ENCODE results near the gene RUNX2. TPM values are rescaled to one million over a fixed set of nuclear protein-coding genes. Genes with fewer than 3 reads are reported as not detected.

Gene RUNX2
- total RNA-seq, 1 experiment from 2014 or later, result 7.0 TPM

GRCh38 chr6:45394586-45395095 is 66.5 kb downstream of the RUNX2 start:
- in situ Hi-C loops (cut with HindIII; ENCODE audit: low pct_unique_long_range_greater_than_20kb, low sequenced_read_pairs), result no loop called here
- intact Hi-C loops (cut with micrococcal nuclease; ENCODE audit: unreplicated experiment), result no loop called here
- Histone ChIP-seq H3K36me3 (ENCODE audit: control insufficient read depth, insufficient read depth, low read length) (no peaks in the 10 kb centered on the region), H3K27ac (ENCODE audit: low read length) (no peak overlapping the region), H3K4me1 (ENCODE audit: control insufficient read depth, insufficient read depth, low read length) (no peaks in the 10 kb centered on the region), H3K4me3 (ENCODE audit: low read depth in 2 of 2, low read length in 2 of 2) (no peak overlapping the region), H3K9me3 (ENCODE audit: control insufficient read depth, insufficient read depth, low read depth, low read length) (no peaks in the 10 kb centered on the region), H3K27me3 (ENCODE audit: control insufficient read depth, insufficient read depth, low read length) (no peaks in the 10 kb centered on the region; the same call in 1 of the 2 replicates)
- ATAC-seq (no peak), DNase-seq (ENCODE audit: low read depth, low spot score) (no peak)
- POLR2A ChIA-PET, result interaction anchor here (0.6 kb wide), 1 partner anchor 30 kb away, joined by 3 read pairs; no protein-coding TSS in a partner anchor
- no TSS peak for BruUV-seq (replicated peaks)
- CTCF ChIA-PET, result no interaction called here
- TF ChIP-seq TCF7L2 (IDR thresholded peaks at IDR 0.05; ENCODE audit: low read depth, low read length), result no peak
- TF ChIP-seq, protein P1, sequence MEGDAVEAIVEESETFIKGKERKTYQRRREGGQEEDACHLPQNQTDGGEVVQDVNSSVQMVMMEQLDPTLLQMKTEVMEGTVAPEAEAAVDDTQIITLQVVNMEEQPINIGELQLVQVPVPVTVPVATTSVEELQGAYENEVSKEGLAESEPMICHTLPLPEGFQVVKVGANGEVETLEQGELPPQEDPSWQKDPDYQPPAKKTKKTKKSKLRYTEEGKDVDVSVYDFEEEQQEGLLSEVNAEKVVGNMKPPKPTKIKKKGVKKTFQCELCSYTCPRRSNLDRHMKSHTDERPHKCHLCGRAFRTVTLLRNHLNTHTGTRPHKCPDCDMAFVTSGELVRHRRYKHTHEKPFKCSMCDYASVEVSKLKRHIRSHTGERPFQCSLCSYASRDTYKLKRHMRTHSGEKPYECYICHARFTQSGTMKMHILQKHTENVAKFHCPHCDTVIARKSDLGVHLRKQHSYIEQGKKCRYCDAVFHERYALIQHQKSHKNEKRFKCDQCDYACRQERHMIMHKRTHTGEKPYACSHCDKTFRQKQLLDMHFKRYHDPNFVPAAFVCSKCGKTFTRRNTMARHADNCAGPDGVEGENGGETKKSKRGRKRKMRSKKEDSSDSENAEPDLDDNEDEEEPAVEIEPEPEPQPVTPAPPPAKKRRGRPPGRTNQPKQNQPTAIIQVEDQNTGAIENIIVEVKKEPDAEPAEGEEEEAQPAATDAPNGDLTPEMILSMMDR (IDR thresholded peaks at IDR 0.05), result no peak
- TF ChIP-seq SIN3A (IDR thresholded peaks at IDR 0.05; ENCODE audit: borderline replicate concordance, insufficient read depth, low read depth, low read length), result no peak
- TF ChIP-seq POLR2AphosphoS5 (IDR thresholded peaks at IDR 0.05; ENCODE audit: low read depth, low read length), result no peak
- TF ChIP-seq REST (IDR thresholded peaks at IDR 0.05; ENCODE audit: insufficient read depth in 1 of 2, low read depth in 2 of 2, low read length in 1 of 2), result no peak

DNA sequence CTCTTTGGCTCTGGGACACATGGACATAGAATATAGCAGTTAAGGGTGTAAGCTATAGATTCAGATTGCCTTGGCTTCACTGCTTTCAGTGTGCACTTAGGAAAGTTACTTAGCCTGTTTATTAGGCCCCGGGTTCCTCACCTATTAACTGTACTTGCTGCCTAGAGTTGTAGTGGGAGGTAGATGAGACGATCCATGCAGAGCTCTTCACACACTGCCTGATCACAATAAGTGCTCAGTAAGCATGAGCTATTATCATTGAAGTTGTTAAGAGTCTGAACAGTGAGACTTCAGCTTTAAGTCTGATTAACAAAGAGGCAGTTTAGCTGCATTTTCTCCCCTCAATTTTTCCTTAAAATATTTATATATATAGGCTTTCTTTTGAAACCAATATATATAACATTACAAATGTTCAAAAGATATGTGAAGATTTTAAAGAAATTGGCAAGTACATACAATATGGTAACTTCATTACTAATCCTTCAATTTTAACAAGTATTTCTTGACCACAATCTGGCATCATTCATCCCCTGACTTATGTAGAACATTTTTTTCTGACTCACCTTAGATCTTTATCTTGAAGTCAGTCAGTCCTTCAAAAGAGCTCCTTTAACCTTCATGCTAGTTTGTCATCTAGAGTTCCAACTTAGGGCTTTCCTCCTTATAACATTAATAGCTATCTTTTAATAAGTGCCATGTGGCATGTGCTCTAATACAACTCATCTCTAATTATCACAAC is 70.1 kb downstream of the RUNX2 start:
- BruUV-seq (replicated peaks), result no TSS peak
- CTCF ChIA-PET, result no interaction called here
- Histone ChIP-seq H3K36me3 (ENCODE audit: control insufficient read depth, insufficient read depth, low read length) (no peaks in the 10 kb centered on the region), H3K27me3 (ENCODE audit: control insufficient read depth, insufficient read depth, low read length) (peaks cover 5% of the 10 kb centered on the region), H3K9me3 (ENCODE audit: control insufficient read depth, insufficient read depth, low read depth, low read length) (no peaks in the 10 kb centered on the region), H3K27ac (ENCODE audit: low read length) (no peak overlapping the region), H3K4me3 (ENCODE audit: low read depth in 2 of 2, low read length in 2 of 2) (no peak overlapping the region), H3K4me1 (ENCODE audit: control insufficient read depth, insufficient read depth, low read length) (no peaks in the 10 kb centered on the region)
- POLR2A ChIA-PET, result no interaction called here
- TF ChIP-seq REST (IDR thresholded peaks at IDR 0.05; ENCODE audit: insufficient read depth in 1 of 2, low read depth in 2 of 2, low read length in 1 of 2), result no peak
- TF ChIP-seq, protein P1 (IDR thresholded peaks at IDR 0.05), result no peak
- TF ChIP-seq POLR2AphosphoS5 (IDR thresholded peaks at IDR 0.05; ENCODE audit: low read depth, low read length), result no peak
- TF ChIP-seq SIN3A (IDR thresholded peaks at IDR 0.05; ENCODE audit: borderline replicate concordance, insufficient read depth, low read depth, low read length), result no peak
- TF ChIP-seq TCF7L2 (IDR thresholded peaks at IDR 0.05; ENCODE audit: low read depth, low read length), result no peak
- intact Hi-C loops (cut with micrococcal nuclease; ENCODE audit: unreplicated experiment) (no loop called here), in situ Hi-C loops (cut with HindIII; ENCODE audit: low pct_unique_long_range_greater_than_20kb, low sequenced_read_pairs) (no loop called here)
- ATAC-seq (no peak), DNase-seq (ENCODE audit: low read depth, low spot score) (no peak)
